ENCODE measurements around the gene SCCPDH. TPM values are rescaled to one million over a fixed set of nuclear protein-coding genes. Genes with fewer than 3 reads are reported as not detected.

Gene SCCPDH
- total and polyA plus RNA-seq, 2 of the 13 experiments (the other 11 are each of a cell fraction or from before 2014, with no cell fraction given), result 36.7 to 62.3 TPM

DNA sequence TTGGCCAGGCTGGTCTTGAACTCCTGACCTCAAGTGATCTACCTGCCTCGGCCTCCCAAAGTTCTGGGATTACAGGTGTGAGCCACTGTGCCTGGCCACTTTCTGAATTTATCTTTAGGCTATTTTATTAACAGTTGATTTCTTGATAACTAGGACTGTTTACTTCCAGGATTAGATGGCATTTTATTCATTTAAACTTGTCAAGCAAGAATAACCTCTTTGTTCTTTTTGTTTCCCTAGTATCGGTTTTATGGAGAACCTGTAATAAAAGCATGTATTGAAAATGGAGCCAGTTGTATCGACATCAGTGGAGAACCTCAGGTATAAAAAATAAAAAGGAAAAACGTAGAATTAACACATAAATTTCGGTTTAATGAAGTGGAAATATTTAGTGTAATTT lies 11.5 kb downstream of the SCCPDH start:
- ChIA-PET POLR2A (no interaction called here), CTCF (ENCODE audit: low intra/inter-chr PET ratio, low total read pairs) (no interaction called here)
- Histone ChIP-seq H3K9ac (ENCODE audit: insufficient read depth, low read depth, low read length) (no peak overlapping the region), H3K27ac (ENCODE audit: extremely low read length, insufficient read depth, low read length) (no peak overlapping the region), H3K4me3 (replicated peaks in 1 of 3; ENCODE audit: insufficient read depth in 1 of 3, low read depth in 2 of 3, low read length in 3 of 3) (no peak overlapping the region), H3K4me2 (ENCODE audit: low read depth, low read length) (no peak overlapping the region), H2AFZ (ENCODE audit: low read length) (no peak overlapping the region), H3K9me3 (ENCODE audit: low read length) (no peaks in the 10 kb centered on the region), H4K20me1 (ENCODE audit: insufficient read depth, low read length) (no peaks in the 10 kb centered on the region), H3K27me3 (ENCODE audit: control insufficient read depth in 1 of 2, insufficient read depth in 2 of 2, low read length in 2 of 2) (no peaks in the 10 kb centered on the region), H3K79me2 (ENCODE audit: insufficient read depth, low read length) (peaks cover 3% of the 10 kb centered on the region), H3K36me3 (replicated peaks in 1 of 2; ENCODE audit: control insufficient read depth in 1 of 2, insufficient read depth in 2 of 2, low read length in 2 of 2) (peaks cover 14 to 81% of the 10 kb centered on the region in 2 experiments), H3K4me1 (ENCODE audit: insufficient read depth, low read length) (peaks cover 5% of the 10 kb centered on the region; the same call in 1 of the 2 replicates)
- no peak for TF ChIP-seq AKAP8 (CRISPR knock-in tag; IDR thresholded peaks at IDR 0.05)
- TF ChIP-seq NFE2L1 (CRISPR knock-in tag; IDR thresholded peaks at IDR 0.05; ENCODE audit: borderline replicate concordance), result no peak
- TF ChIP-seq TBL1XR1 (IDR thresholded peaks at IDR 0.05; ENCODE audit: borderline replicate concordance, low read length, partially characterized antibody), result no peak
- no peak for TF ChIP-seq ARHGAP35 (CRISPR knock-in tag; IDR thresholded peaks at IDR 0.05; ENCODE audit: borderline replicate concordance)
- TF ChIP-seq ARNTL (CRISPR knock-in tag; IDR thresholded peaks at IDR 0.05), result no peak
- no peak for TF ChIP-seq RCOR2 (CRISPR knock-in tag; IDR thresholded peaks at IDR 0.05)
- TF ChIP-seq, protein P1, sequence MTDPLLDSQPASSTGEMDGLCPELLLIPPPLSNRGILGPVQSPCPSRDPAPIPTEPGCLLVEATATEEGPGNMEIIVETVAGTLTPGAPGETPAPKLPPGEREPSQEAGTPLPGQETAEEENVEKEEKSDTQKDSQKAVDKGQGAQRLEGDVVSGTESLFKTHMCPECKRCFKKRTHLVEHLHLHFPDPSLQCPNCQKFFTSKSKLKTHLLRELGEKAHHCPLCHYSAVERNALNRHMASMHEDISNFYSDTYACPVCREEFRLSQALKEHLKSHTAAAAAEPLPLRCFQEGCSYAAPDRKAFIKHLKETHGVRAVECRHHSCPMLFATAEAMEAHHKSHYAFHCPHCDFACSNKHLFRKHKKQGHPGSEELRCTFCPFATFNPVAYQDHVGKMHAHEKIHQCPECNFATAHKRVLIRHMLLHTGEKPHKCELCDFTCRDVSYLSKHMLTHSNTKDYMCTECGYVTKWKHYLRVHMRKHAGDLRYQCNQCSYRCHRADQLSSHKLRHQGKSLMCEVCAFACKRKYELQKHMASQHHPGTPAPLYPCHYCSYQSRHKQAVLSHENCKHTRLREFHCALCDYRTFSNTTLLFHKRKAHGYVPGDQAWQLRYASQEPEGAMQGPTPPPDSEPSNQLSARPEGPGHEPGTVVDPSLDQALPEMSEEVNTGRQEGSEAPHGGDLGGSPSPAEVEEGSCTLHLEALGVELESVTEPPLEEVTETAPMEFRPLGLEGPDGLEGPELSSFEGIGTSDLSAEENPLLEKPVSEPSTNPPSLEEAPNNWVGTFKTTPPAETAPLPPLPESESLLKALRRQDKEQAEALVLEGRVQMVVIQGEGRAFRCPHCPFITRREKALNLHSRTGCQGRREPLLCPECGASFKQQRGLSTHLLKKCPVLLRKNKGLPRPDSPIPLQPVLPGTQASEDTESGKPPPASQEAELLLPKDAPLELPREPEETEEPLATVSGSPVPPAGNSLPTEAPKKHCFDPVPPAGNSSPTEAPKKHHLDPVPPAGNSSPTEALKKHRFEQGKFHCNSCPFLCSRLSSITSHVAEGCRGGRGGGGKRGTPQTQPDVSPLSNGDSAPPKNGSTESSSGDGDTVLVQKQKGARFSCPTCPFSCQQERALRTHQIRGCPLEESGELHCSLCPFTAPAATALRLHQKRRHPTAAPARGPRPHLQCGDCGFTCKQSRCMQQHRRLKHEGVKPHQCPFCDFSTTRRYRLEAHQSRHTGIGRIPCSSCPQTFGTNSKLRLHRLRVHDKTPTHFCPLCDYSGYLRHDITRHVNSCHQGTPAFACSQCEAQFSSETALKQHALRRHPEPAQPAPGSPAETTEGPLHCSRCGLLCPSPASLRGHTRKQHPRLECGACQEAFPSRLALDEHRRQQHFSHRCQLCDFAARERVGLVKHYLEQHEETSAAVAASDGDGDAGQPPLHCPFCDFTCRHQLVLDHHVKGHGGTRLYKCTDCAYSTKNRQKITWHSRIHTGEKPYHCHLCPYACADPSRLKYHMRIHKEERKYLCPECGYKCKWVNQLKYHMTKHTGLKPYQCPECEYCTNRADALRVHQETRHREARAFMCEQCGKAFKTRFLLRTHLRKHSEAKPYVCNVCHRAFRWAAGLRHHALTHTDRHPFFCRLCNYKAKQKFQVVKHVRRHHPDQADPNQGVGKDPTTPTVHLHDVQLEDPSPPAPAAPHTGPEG (CRISPR knock-in tag; IDR thresholded peaks at IDR 0.05), result no peak
- TF ChIP-seq NPAS2 (CRISPR knock-in tag; IDR thresholded peaks at IDR 0.05; ENCODE audit: borderline replicate concordance), result no peak
- no peak for TF ChIP-seq FIP1L1 (IDR thresholded peaks at IDR 0.05; ENCODE audit: borderline replicate concordance, insufficient read depth, low read depth, low read length)
- TF ChIP-seq ZFP36L2 (CRISPR knock-in tag; IDR thresholded peaks at IDR 0.05), result no peak
- TF ChIP-seq, protein P2, sequence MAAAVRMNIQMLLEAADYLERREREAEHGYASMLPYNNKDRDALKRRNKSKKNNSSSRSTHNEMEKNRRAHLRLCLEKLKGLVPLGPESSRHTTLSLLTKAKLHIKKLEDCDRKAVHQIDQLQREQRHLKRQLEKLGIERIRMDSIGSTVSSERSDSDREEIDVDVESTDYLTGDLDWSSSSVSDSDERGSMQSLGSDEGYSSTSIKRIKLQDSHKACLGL (CRISPR knock-in tag; IDR thresholded peaks at IDR 0.05), result no peak
- no peak for TF ChIP-seq ZNF232 (CRISPR knock-in tag; IDR thresholded peaks at IDR 0.05; ENCODE audit: borderline replicate concordance)
- TF ChIP-seq NCOA5 (CRISPR knock-in tag; IDR thresholded peaks at IDR 0.05), result no peak
- TF ChIP-seq SOX13 (IDR thresholded peaks at IDR 0.05), result no peak
- TF ChIP-seq SOX13 (CRISPR knock-in tag; conservative IDR thresholded peaks at IDR 0.05 in 1 of 2, IDR thresholded peaks at IDR 0.05 in 1 of 2), result no peak
- TF ChIP-seq FOXC1 (CRISPR knock-in tag; IDR thresholded peaks at IDR 0.05; ENCODE audit: borderline replicate concordance), result no peak
- no peak for TF ChIP-seq SAP130 (CRISPR knock-in tag; IDR thresholded peaks at IDR 0.05; ENCODE audit: low read depth)
- TF ChIP-seq FOXK2 (IDR thresholded peaks at IDR 0.05), result no peak
- FAIRE-seq, result no peak
- no peak for DNase-seq (ENCODE audit: low spot score)
- intact Hi-C loops (cut with micrococcal nuclease; ENCODE audit: unreplicated experiment) (no loop called here), in situ Hi-C loops (cut with HindIII; ENCODE audit: extremely low pct_ligation_motif_present, low pct_unique_long_range_greater_than_20kb) (no loop called here)
- no TSS peak for BruUV-seq (replicated peaks)
- ATAC-seq, result no peak
- WGBS (ENCODE audit: low lambda C conversion rate), result 89% methylated on average over 5 of the region's 5 CpGs

Data from HepG2 (cell line).